ENCODE measurements around the gene RNU4-1.

RNU4-1 gene

DNA sequence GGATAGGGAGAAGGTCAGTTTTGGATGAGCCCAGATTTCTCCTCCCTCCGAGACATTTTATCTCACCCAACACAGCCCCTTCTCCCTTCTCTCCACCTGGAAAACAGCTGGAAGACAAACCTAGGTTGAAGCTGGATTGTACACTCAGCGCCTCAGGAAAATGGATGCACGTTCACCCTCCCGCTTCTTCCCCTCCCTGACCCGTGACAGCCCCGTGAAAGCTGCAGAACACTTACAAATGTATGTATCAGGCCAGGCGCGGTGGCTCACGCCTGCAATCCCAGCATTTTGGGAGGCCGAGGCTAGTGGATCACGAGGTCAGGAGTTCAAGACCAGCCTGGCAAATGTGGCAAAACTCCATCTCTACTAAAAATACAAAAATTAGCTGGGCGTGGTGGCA is 5.5 kb downstream of the RNU4-1 start:
- Histone ChIP-seq H3K4me3 (ENCODE audit: low read depth, low read length) (no peak overlapping the region), H3K27ac (ENCODE audit: extremely low read depth, low read depth, low read length) (no peak overlapping the region), H3K9me3 (ENCODE audit: control insufficient read depth, insufficient read depth, low read depth, low read length) (no peaks in the 10 kb centered on the region), H3K4me1 (ENCODE audit: control insufficient read depth, insufficient read depth, low read length) (no peaks in the 10 kb centered on the region), H3K36me3 (ENCODE audit: control insufficient read depth in 2 of 2, insufficient read depth in 1 of 2, low read length in 2 of 2) (no peaks in the 10 kb centered on the region)
- TF ChIP-seq MEIS1 (CRISPR knock-in tag; IDR thresholded peaks at IDR 0.05; ENCODE audit: borderline replicate concordance) (no peak), ZNF211 (tag by site-specific recombination; IDR thresholded peaks at IDR 0.05; ENCODE audit: low read depth) (no peak), ZNF341 (tag by site-specific recombination; IDR thresholded peaks at IDR 0.05; ENCODE audit: low read depth) (no peak), ZNF701 (tag by site-specific recombination; IDR thresholded peaks at IDR 0.05) (no peak), AEBP2 (tag by site-specific recombination; IDR thresholded peaks at IDR 0.05; ENCODE audit: borderline replicate concordance) (no peak), ZNF169 (tag by site-specific recombination; IDR thresholded peaks at IDR 0.05) (no peak), OVOL3 (tag by site-specific recombination; IDR thresholded peaks at IDR 0.05) (no peak), HOXD13 (CRISPR knock-in tag; IDR thresholded peaks at IDR 0.05; ENCODE audit: borderline replicate concordance) (no peak), ZNF548 (tag by site-specific recombination; IDR thresholded peaks at IDR 0.05) (no peak), ZSCAN30 (tag by site-specific recombination; IDR thresholded peaks at IDR 0.05) (no peak), ZNF596 (tag by site-specific recombination; IDR thresholded peaks at IDR 0.05) (no peak), ZNF555 (tag by site-specific recombination; conservative IDR thresholded peaks at IDR 0.05) (no peak), ZNF2 (tag by site-specific recombination; IDR thresholded peaks at IDR 0.05) (no peak), ZNF423 (tag by site-specific recombination; IDR thresholded peaks at IDR 0.05) (no peak), EGR2 (tag by site-specific recombination; IDR thresholded peaks at IDR 0.05; ENCODE audit: low read depth) (no peak), MZF1 (tag by site-specific recombination; IDR thresholded peaks at IDR 0.05; ENCODE audit: borderline replicate concordance) (no peak), ZNF280C (tag by site-specific recombination; IDR thresholded peaks at IDR 0.05) (no peak)
- TF ChIP-seq, protein P1, sequence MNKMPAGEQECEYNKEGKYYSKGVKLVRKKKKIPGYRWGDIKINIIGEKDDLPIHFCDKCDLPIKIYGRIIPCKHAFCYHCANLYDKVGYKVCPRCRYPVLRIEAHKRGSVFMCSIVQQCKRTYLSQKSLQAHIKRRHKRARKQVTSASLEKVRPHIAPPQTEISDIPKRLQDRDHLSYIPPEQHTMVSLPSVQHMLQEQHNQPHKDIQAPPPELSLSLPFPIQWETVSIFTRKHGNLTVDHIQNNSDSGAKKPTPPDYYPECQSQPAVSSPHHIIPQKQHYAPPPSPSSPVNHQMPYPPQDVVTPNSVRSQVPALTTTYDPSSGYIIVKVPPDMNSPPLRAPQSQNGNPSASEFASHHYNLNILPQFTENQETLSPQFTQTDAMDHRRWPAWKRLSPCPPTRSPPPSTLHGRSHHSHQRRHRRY (tag by site-specific recombination; IDR thresholded peaks at IDR 0.05) = no peak
- TF ChIP-seq, protein P2, sequence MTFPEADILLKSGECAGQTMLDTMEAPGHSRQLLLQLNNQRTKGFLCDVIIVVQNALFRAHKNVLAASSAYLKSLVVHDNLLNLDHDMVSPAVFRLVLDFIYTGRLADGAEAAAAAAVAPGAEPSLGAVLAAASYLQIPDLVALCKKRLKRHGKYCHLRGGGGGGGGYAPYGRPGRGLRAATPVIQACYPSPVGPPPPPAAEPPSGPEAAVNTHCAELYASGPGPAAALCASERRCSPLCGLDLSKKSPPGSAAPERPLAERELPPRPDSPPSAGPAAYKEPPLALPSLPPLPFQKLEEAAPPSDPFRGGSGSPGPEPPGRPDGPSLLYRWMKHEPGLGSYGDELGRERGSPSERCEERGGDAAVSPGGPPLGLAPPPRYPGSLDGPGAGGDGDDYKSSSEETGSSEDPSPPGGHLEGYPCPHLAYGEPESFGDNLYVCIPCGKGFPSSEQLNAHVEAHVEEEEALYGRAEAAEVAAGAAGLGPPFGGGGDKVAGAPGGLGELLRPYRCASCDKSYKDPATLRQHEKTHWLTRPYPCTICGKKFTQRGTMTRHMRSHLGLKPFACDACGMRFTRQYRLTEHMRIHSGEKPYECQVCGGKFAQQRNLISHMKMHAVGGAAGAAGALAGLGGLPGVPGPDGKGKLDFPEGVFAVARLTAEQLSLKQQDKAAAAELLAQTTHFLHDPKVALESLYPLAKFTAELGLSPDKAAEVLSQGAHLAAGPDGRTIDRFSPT (tag by site-specific recombination; IDR thresholded peaks at IDR 0.05) = no peak
- POLR2A ChIA-PET = interaction anchor here (1.0 to 1.7 kb wide), 3 partner anchors 22 to 87 kb away, joined by 3 to 16 read pairs (median 6); partner anchors contain the start of genes PXN and RPLP0
- CTCF ChIA-PET = interaction anchor here (0.7 to 2.5 kb wide), 4 partner anchors 9 to 88 kb away, joined by 3 to 21 read pairs (median 8); partner anchors contain the start of gene PXN
